Uterus (tissue), 2 donors: ENCODE measurements around the gene ADAMTSL1.

Experiments
- CTCF ChIP-seq, 4 experiments: fragments of 200-600 bp in 2 of 4; fragments of 450-650 bp in 2 of 4; sonication (generic) in 2 of 4; IDR thresholded peaks; one replicate each; pipeline ENCODE4 v1.5.1; 2016 to 2019; ENCODE audit warnings: antibody characterized with exemption in 4 of 4, mild to moderate bottlenecking in 2 of 4, moderate library complexity in 1 of 4
- POLR2A ChIP-seq, 2 donors: fragments of 450-650 bp; IDR thresholded peaks; one replicate each; pipeline ENCODE4 v1.6.1; 2016; ENCODE audit warnings: antibody characterized with exemption in 2 of 2, mild to moderate bottlenecking in 1 of 2, moderate library complexity in 1 of 2

- no peak for TF ChIP-seq CTCF (IDR thresholded peaks at IDR 0.05)
- no peak for TF ChIP-seq POLR2A (IDR thresholded peaks at IDR 0.05)
These were observed 265.2 kb downstream of the ADAMTSL1 start for GRCh38 chr9:18739127-18739526.
